ENCODE data around the gene PPP1R2B. TPM values are rescaled to one million over a fixed set of nuclear protein-coding genes. Genes with fewer than 3 reads are reported as not detected.
"Not testable (repeated sequence)": the region's sequence is repeated elsewhere in the genome, so short reads cannot be mapped to it uniquely, and the experiment has no call there.

Gene PPP1R2B
- total and polyA plus RNA-seq, 2 experiments from 2014 or later, result not detected

DNA sequence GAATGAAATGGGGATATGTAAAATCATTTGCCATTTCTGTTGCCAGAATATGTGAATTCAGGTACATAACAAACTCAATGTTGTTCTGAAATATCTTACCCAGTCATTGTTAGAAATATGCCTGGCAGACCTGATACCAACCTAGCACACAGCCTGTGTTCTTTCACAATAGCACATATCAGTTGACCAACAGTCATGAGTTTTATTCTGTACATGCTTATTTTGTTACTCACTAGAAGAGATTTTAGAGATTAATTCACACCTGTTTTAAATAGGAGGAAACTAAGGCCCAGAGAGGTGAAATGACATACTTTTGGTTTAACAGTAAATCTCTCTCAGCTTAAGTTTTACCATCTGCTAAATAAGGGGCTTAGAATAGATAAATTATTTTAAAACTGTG lies 8.4 kb upstream of the PPP1R2B start:
- TF ChIP-seq, protein P1, sequence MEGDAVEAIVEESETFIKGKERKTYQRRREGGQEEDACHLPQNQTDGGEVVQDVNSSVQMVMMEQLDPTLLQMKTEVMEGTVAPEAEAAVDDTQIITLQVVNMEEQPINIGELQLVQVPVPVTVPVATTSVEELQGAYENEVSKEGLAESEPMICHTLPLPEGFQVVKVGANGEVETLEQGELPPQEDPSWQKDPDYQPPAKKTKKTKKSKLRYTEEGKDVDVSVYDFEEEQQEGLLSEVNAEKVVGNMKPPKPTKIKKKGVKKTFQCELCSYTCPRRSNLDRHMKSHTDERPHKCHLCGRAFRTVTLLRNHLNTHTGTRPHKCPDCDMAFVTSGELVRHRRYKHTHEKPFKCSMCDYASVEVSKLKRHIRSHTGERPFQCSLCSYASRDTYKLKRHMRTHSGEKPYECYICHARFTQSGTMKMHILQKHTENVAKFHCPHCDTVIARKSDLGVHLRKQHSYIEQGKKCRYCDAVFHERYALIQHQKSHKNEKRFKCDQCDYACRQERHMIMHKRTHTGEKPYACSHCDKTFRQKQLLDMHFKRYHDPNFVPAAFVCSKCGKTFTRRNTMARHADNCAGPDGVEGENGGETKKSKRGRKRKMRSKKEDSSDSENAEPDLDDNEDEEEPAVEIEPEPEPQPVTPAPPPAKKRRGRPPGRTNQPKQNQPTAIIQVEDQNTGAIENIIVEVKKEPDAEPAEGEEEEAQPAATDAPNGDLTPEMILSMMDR (IDR thresholded peaks at IDR 0.05; ENCODE audit: low read depth, low read length), result no peak
- DNase-seq (ENCODE audit: low read depth in 1 of 2, low spot score in 1 of 2), result no peak
- H3K4me3 ChIP-seq, result no peak overlapping the region
- H3K9me3 ChIP-seq (ENCODE audit: low read depth), result no peaks in the 10 kb centered on the region
- no peaks in the 10 kb centered on the region for H3K36me3 ChIP-seq
- H3K4me1 ChIP-seq (ENCODE audit: low read depth), result no peaks in the 10 kb centered on the region
- no peak overlapping the region for H3K27ac ChIP-seq
- H3K27me3 ChIP-seq, result no peaks in the 10 kb centered on the region

DNA sequence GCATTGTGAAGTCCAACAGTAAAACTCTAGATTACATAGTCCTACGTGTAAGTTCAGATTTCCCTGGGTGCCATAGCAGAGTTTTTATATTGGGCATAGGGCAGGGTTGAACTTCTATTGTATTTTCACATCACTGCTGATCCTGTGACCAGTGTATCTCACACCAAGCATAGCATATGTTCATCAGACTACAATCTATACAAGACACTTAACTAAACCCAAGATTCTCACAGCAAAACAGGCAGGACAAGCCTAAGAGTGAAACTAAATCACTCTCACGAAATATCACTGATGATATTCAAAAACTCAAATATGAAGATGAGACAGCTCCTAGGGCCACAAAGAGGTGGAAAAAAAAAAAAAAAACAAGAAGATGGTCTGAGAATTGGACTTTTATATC lies 3.2 kb upstream of the PPP1R2B start:
- TF ChIP-seq, protein P1 (IDR thresholded peaks at IDR 0.05; ENCODE audit: low read depth, low read length), result no peak
- Histone ChIP-seq H3K4me1 (ENCODE audit: low read depth) (no peaks in the 10 kb centered on the region), H3K36me3 (no peaks in the 10 kb centered on the region), H3K4me3 (no peak overlapping the region), H3K27ac (no peak overlapping the region), H3K27me3 (no peaks in the 10 kb centered on the region), H3K9me3 (ENCODE audit: low read depth) (no peaks in the 10 kb centered on the region)
- no peak for DNase-seq (ENCODE audit: low read depth in 1 of 2, low spot score in 1 of 2)

DNA sequence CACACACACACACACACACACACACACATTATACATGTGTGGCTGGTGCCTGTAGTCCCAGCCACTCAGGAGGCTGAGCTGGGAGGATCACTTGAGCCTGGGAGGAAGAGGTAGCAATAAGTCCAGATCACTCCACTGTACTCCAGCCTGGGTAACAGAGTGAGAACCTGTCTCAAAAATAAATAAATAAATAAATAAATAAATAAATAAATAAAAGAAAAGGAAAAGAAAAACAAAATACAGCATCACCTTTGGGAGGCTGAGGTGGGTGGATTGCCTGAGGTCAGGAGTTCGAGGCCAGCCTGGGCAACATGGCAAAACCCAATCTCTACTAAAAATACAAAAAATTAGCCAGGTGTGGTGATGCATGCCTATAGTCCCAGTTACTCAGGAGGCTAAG lies 1.6 kb upstream of the PPP1R2B start:
- H3K9me3 ChIP-seq (ENCODE audit: low read depth); H3K27ac ChIP-seq; H3K4me3 ChIP-seq; H3K27me3 ChIP-seq; H3K36me3 ChIP-seq; H3K4me1 ChIP-seq (ENCODE audit: low read depth); DNase-seq (ENCODE audit: low read depth in 1 of 2, low spot score in 1 of 2): not testable (repeated sequence)

DNA sequence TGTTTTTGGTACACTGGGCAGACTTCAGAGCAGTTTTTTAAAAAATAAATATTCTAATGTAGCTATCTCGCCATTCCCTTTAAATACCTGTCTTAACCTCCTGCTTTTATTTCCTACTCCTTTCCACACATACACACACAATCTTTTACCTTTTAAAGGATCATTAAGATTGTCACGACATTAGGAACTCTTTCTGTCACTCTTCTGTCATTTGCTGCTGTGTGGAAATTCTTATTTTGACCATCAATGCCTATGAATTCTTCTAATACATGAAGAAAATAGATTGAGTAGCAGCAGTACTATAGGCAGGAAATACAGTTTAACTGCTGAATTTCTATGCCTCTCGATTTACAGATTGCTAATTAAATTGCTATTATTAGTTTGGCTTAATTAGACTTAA lies 1.8 kb downstream of the PPP1R2B start:
- no peaks in the 10 kb centered on the region for H3K36me3 ChIP-seq
- peaks cover 3% of the 10 kb centered on the region for H3K9me3 ChIP-seq (ENCODE audit: low read depth)
- no peak for DNase-seq (ENCODE audit: low read depth in 1 of 2, low spot score in 1 of 2)
- H3K27ac ChIP-seq, result no peak overlapping the region
- H3K27me3 ChIP-seq, result no peaks in the 10 kb centered on the region
- H3K4me3 ChIP-seq, result no peak overlapping the region
- no peaks in the 10 kb centered on the region for H3K4me1 ChIP-seq (ENCODE audit: low read depth)
- TF ChIP-seq, protein P1 (IDR thresholded peaks at IDR 0.05; ENCODE audit: low read depth, low read length), result no peak

DNA sequence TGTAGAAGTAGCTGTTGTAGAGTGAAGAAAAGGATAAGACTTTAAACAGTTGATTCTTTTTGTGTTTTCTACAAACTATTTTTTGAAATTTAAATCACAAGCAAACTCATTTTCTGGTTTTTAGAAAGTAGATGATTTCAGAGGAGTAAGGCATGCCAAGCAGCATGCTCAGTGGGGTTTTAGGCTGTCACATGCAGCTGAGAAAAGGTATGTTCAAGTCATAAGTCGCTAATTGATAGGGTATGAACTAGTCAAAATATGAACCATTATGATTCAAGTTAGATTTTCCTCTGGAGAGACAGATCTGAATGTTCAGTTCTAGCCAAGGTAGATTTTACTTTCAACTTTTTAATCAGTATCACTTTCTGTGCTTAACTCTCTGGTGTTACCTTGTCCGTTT lies 3.0 kb downstream of the PPP1R2B start:
- not testable (repeated sequence) for H3K9me3 ChIP-seq (ENCODE audit: low read depth); H3K4me1 ChIP-seq (ENCODE audit: low read depth); H3K27ac ChIP-seq; H3K4me3 ChIP-seq; H3K27me3 ChIP-seq; H3K36me3 ChIP-seq; DNase-seq (ENCODE audit: low read depth in 1 of 2, low spot score in 1 of 2)

DNA sequence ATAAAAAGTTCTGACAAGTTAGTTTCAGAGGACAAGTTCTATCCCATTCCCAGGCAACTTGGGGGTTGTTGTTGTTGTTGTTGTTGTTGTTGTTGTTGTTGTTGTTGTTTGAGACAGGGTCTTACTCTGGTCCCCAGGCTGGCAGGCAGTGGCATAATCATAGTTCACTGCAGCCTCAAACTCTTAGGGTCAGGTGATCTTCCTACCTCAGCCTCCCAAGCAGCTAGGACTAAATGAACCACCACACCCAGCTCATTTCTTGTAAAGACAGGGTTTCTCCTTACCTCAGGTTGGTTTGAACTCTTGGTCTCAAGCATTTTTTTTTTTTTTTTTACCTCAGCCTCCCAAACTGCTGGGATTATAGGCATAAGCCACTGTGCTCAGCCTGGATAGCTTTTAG lies 15.3 kb downstream of the PPP1R2B start:
- Histone ChIP-seq H3K27ac (no peak overlapping the region), H3K27me3 (no peaks in the 10 kb centered on the region), H3K4me3 (no peak overlapping the region), H3K9me3 (ENCODE audit: low read depth) (no peaks in the 10 kb centered on the region), H3K4me1 (ENCODE audit: low read depth) (no peaks in the 10 kb centered on the region), H3K36me3 (no peaks in the 10 kb centered on the region)
- TF ChIP-seq, protein P1 (IDR thresholded peaks at IDR 0.05; ENCODE audit: low read depth, low read length), result no peak
- no peak for DNase-seq (ENCODE audit: low read depth in 1 of 2, low spot score in 1 of 2)

DNA sequence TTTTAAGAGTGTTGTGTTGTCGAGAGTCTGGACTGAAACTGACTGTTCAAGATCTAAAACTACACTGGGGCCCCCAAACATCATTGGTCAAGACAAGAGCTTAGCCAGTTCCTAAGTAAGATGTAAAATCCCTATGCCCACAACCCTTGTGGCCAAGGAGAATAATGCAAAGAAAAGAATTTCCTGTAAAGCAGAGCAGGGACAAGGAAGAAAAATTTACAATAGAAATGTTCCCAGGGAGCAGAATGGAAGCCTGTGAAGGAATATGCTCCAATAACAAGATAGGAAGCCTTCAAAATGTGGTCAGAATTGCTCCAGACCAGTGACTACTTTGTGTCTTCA lies 20.4 kb downstream of the PPP1R2B start:
- no peaks in the 10 kb centered on the region for H3K27me3 ChIP-seq
- no peak overlapping the region for H3K4me3 ChIP-seq
- H3K9me3 ChIP-seq (ENCODE audit: low read depth), result no peaks in the 10 kb centered on the region
- H3K4me1 ChIP-seq (ENCODE audit: low read depth), result no peaks in the 10 kb centered on the region
- H3K36me3 ChIP-seq, result no peaks in the 10 kb centered on the region
- TF ChIP-seq, protein P1 (IDR thresholded peaks at IDR 0.05; ENCODE audit: low read depth, low read length), result no peak
- DNase-seq (ENCODE audit: low read depth in 1 of 2, low spot score in 1 of 2), result no peak
- H3K27ac ChIP-seq, result no peak overlapping the region
